Mesenchymal stem cell (in vitro differentiated cells and primary cell): Measurements from ENCODE around the gene CTDSP2.

ENCODE experiments used
- DNase-seq: peaks from one replicate; pipeline ENCODE4 v3.0.0-alpha.2; 2013
- H2AFZ ChIP-seq: one replicate; pipeline ENCODE4 v1.6.1; 2013; ENCODE audit warnings: low read depth, mild to moderate bottlenecking, control low read depth, inconsistent platforms, low read length, moderate library complexity
- H2AK5ac ChIP-seq: 2 replicates; pipeline ENCODE4 v1.6.1; 2013; ENCODE audit warnings: low read length, moderate library complexity, mild to moderate bottlenecking, inconsistent platforms; ENCODE audit not compliant: severe bottlenecking
- H2BK120ac ChIP-seq: one replicate; pipeline ENCODE4 v1.6.1; 2013; ENCODE audit warnings: low read depth, mild to moderate bottlenecking, inconsistent platforms, low read length, moderate library complexity
- H2BK12ac ChIP-seq, 2 experiments: one replicate each; pipeline ENCODE4 v1.6.1; 2013; ENCODE audit warnings: inconsistent platforms in 2 of 2, low read length in 2 of 2, mild to moderate bottlenecking in 2 of 2, moderate library complexity in 2 of 2, control low read depth in 1 of 2
- H2BK15ac ChIP-seq: one replicate; pipeline ENCODE4 v1.6.1; 2013; ENCODE audit warnings: mild to moderate bottlenecking, low read depth, inconsistent platforms; ENCODE audit not compliant: poor library complexity, severe bottlenecking
- H2BK5ac ChIP-seq: 2 replicates; pipeline ENCODE4 v1.6.1; 2013; ENCODE audit warnings: low read depth, mild to moderate bottlenecking, low read length, control low read depth, inconsistent platforms; ENCODE audit not compliant: poor library complexity, severe bottlenecking
- H3K14ac ChIP-seq, 2 experiments: one replicate each; pipeline ENCODE4 v1.6.1; 2013; ENCODE audit warnings: inconsistent platforms in 2 of 2, low read length in 2 of 2, control low read depth in 1 of 2, mild to moderate bottlenecking in 1 of 2, moderate library complexity in 1 of 2
- H3K18ac ChIP-seq, 2 experiments: one replicate each; pipeline ENCODE4 v1.6.1; 2013; ENCODE audit warnings: inconsistent platforms in 2 of 2, low read length in 2 of 2, control low read depth in 1 of 2, low read depth in 1 of 2, mild to moderate bottlenecking in 1 of 2
- H3K23ac ChIP-seq, 2 experiments: one replicate each; pipeline ENCODE4 v1.6.1; 2013; ENCODE audit warnings: inconsistent platforms in 2 of 2, low read length in 2 of 2, mild to moderate bottlenecking in 2 of 2, moderate library complexity in 2 of 2, control low read depth in 1 of 2
- H3K27ac ChIP-seq: 2 replicates; pipeline ENCODE4 v1.5.1; 2013; ENCODE audit warnings: mild to moderate bottlenecking, moderate library complexity, low read length, control low read depth, inconsistent platforms; ENCODE audit not compliant: poor library complexity, severe bottlenecking
- H3K27me3 ChIP-seq, 2 experiments: 2 replicates each; pipeline versions ENCODE4 v1.6.1 to v1.7.0; 2013; ENCODE audit warnings: low read length in 2 of 2, mild to moderate bottlenecking in 2 of 2, moderate library complexity in 2 of 2, control low read depth in 1 of 2, inconsistent platforms in 1 of 2; ENCODE audit not compliant: control insufficient read depth in 1 of 2, insufficient read depth in 1 of 2
- H3K36me3 ChIP-seq, 2 experiments: 2 replicates each; pipeline versions ENCODE4 v1.6.1 to v1.7.0; 2013; ENCODE audit warnings: low read length in 2 of 2, control low read depth in 1 of 2, inconsistent platforms in 1 of 2, low read depth in 1 of 2, mild to moderate bottlenecking in 1 of 2; ENCODE audit not compliant: insufficient read depth in 2 of 2, control insufficient read depth in 1 of 2
- H3K4ac ChIP-seq, 2 experiments: one replicate each; pipeline ENCODE4 v1.6.1; 2013; ENCODE audit warnings: inconsistent platforms in 2 of 2, low read length in 2 of 2, mild to moderate bottlenecking in 2 of 2, moderate library complexity in 2 of 2, control low read depth in 1 of 2, low read depth in 1 of 2
- H3K4me1 ChIP-seq: 2 replicates; pipeline ENCODE4 v1.6.1; 2013; ENCODE audit warnings: low read depth, low read length, control low read depth; ENCODE audit not compliant: control insufficient read depth, insufficient read depth
- H3K4me2 ChIP-seq: 2 replicates; pipeline ENCODE4 v1.6.1; 2013; ENCODE audit warnings: low read length, mild to moderate bottlenecking, inconsistent platforms; ENCODE audit not compliant: poor library complexity, severe bottlenecking
- H3K4me3 ChIP-seq, 2 experiments: 2 replicates each; pipeline versions ENCODE4 v1.5.1 to v1.7.0; 2013; ENCODE audit warnings: low read length in 2 of 2, mild to moderate bottlenecking in 2 of 2, control low read depth in 1 of 2, low read depth in 1 of 2; ENCODE audit not compliant: insufficient read depth in 1 of 2
- H3K79me1 ChIP-seq: replicated peaks from 2 replicates; pipeline ENCODE4 v1.6.1; 2013; ENCODE audit warnings: mild to moderate bottlenecking, control low read depth, low read length, inconsistent platforms; ENCODE audit not compliant: poor library complexity, severe bottlenecking
- H3K9ac ChIP-seq: 2 replicates; pipeline ENCODE4 v1.7.0; 2013; ENCODE audit warnings: mild to moderate bottlenecking, low read length, moderate library complexity
- H3K9me3 ChIP-seq: 2 replicates; pipeline ENCODE4 v1.7.0; 2013; ENCODE audit warnings: mild to moderate bottlenecking, low read length; ENCODE audit not compliant: control insufficient read depth
- H4K8ac ChIP-seq: one replicate; pipeline ENCODE4 v1.6.1; 2013; ENCODE audit warnings: inconsistent platforms, mild to moderate bottlenecking, low read length, moderate library complexity
- H4K91ac ChIP-seq: one replicate; pipeline ENCODE4 v1.6.1; 2013; ENCODE audit warnings: mild to moderate bottlenecking, low read length, inconsistent platforms
- WGBS: methylation state at CpG from one replicate; pipeline ENCODE4 v1.1.7; 2013; ENCODE audit warnings: mixed read lengths; 5-methylcytosine and 5-hydroxymethylcytosine counted together

The CTDSP2 gene

GRCh38 chr12:57894399-57895292 lies 48.1 kb upstream of the CTDSP2 start:
- Histone ChIP-seq H3K4me2 (peak overlapping the region; percentile 37), H2BK15ac (peak overlapping the region; percentile 96), H4K8ac (peak overlapping the region; percentile 92), H3K27ac (peak overlapping the region; percentile 89), H3K9me3 (no peaks in the 10 kb centered on the region), H2AK5ac (peak overlapping the region; percentile 97), H3K4me3 (peak overlapping the region in 1 of 2 experiments; percentile 66), H3K9ac (peak overlapping the region; percentile 80), H2BK120ac (peak overlapping the region; percentile 97), H3K18ac (peak overlapping the region; percentile 91 to 98), H4K91ac (peak overlapping the region; percentile 98), H2BK5ac (peak overlapping the region; percentile 20), H2AFZ (no peak overlapping the region), H2BK12ac (peak overlapping the region; percentile 98 to 99), H3K79me1 (peaks cover 8% of the 10 kb centered on the region), H3K14ac (peak overlapping the region in 1 of 2 experiments; percentile 90), H3K36me3 (no peaks in the 10 kb centered on the region), H3K4me1 (peaks cover 33% of the 10 kb centered on the region), H3K4ac (peak overlapping the region; percentile 62 to 91), H3K23ac (no peak overlapping the region), H3K27me3 (no peaks in the 10 kb centered on the region)
- DNase-seq = no peak
- WGBS = 97% methylated on average over 5 of the region's 6 CpGs

DNA sequence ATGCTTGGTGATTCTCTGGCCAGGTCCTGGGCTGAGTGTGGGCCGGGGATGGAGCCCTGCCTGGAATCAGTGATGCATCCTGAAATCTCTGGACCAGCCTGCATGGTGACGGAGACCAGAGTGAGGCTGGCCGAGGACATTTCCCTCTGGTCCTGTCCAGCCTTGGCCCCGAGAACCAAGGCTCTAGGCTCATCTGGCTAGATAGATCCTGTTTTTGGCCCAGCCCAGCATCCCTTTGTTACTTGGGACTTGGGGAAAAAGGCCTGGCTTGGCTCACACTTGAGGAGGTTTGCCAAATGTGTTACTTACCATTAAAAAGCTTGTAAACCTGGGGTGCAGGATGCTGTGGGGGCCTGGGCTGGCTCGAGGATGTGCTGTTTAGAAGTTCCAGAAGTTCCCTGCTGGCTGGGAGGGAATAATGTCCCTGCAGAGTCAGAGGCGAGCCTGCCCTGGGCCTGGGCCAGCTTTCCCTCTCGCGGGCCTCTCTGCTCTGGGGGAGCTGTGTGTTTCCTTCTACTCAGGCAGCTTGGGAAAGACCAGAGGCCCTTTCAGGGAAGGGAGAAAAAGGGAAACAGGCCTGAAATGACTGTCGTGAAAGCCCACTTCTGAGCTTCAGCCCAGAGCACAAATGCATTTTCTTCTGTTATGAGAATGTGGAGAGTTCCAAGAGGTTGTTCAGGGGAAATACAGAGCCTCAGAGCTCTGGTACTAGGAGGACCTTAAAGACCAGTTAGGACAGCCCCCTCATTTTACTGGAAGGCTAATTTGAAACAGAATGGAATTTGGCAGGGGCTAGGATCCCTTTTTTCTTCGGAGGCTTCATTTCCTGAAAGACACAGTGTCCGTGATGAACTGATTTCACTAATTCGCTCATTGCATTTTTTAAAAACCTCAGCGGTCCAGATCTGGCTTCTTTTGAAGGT lies 47.2 kb upstream of the CTDSP2 start:
- Histone ChIP-seq H2BK15ac (peak overlapping the region; percentile 31), H3K14ac (peak overlapping the region in 1 of 2 experiments; percentile 97), H3K18ac (peak overlapping the region; percentile 98 to 99), H3K4me3 (peak overlapping the region in 1 of 2 experiments; percentile 66), H3K4me2 (peak overlapping the region; percentile 37), H4K8ac (peak overlapping the region; percentile 98), H2AFZ (no peak overlapping the region), H3K36me3 (no peaks in the 10 kb centered on the region), H3K79me1 (peaks cover 8% of the 10 kb centered on the region), H3K4me1 (peaks cover 30% of the 10 kb centered on the region), H3K23ac (no peak overlapping the region), H3K4ac (peak overlapping the region; percentile 98), H2BK120ac (peak overlapping the region; percentile 97), H3K27ac (peak overlapping the region; percentile 89), H3K9ac (peak overlapping the region; percentile 80), H2AK5ac (peak overlapping the region; percentile 97), H2BK12ac (peak overlapping the region; percentile 99 to 100), H3K9me3 (no peaks in the 10 kb centered on the region), H4K91ac (peak overlapping the region; percentile 86), H2BK5ac (peak overlapping the region; percentile 81), H3K27me3 (no peaks in the 10 kb centered on the region)
- 43% methylated on average over 13 of the region's 13 CpGs for WGBS
- DNase-seq = peak; percentile 97

GRCh38 chr12:57892232-57892972 lies 45.9 kb upstream of the CTDSP2 start:
- peaks cover 8% of the 10 kb centered on the region for H3K79me1 ChIP-seq
- peak overlapping the region; percentile 37 for H2BK120ac ChIP-seq
- DNase-seq = no peak
- WGBS = 83% methylated on average over 7 of the region's 9 CpGs
- no peaks in the 10 kb centered on the region for H3K36me3 ChIP-seq
- no peak overlapping the region for H3K23ac ChIP-seq
- no peak overlapping the region for H3K4me2 ChIP-seq
- H3K4me3 ChIP-seq = peak overlapping the region in 1 of 2 experiments; percentile 39
- no peaks in the 10 kb centered on the region for H3K9me3 ChIP-seq
- H2BK5ac ChIP-seq = no peak overlapping the region
- no peaks in the 10 kb centered on the region for H3K27me3 ChIP-seq
- H3K27ac ChIP-seq = no peak overlapping the region
- H2AFZ ChIP-seq = no peak overlapping the region
- H2BK12ac ChIP-seq = peak overlapping the region; percentile 86
- peak overlapping the region; percentile 3 to 73 for H3K18ac ChIP-seq
- H3K14ac ChIP-seq = peak overlapping the region in 1 of 2 experiments; percentile 19
- peak overlapping the region; percentile 78 for H2BK15ac ChIP-seq
- H3K9ac ChIP-seq = peak overlapping the region; percentile 80
- peak overlapping the region; percentile 71 for H4K91ac ChIP-seq
- peak overlapping the region in 1 of 2 experiments; percentile 77 for H3K4ac ChIP-seq
- H3K4me1 ChIP-seq = peaks cover 34% of the 10 kb centered on the region
- H2AK5ac ChIP-seq = peak overlapping the region; percentile 61
- H4K8ac ChIP-seq = peak overlapping the region; percentile 56
